OCI-LY3 (cell line): ENCODE results near the gene PRKCQ.

Experiments used
- H2AFZ ChIP-seq: fragments of 200-600, 300-600 bp; shearing (Covaris generic); 2 replicates; pipeline ENCODE4 v1.6.0; 2014; ENCODE audit warnings: antibody characterized with exemption, low read depth, low read length
- H3K27ac ChIP-seq: fragments of 200-600, 300-600 bp; sonication (generic); 2 replicates; pipeline ENCODE4 v1.5.1; 2014; ENCODE audit warnings: mild to moderate bottlenecking, low read length, moderate library complexity, mixed read lengths
- H3K27me3 ChIP-seq: fragments of 200-600, 300-600 bp; sonication (generic); 2 replicates; pipeline ENCODE4 v1.6.1; 2014; ENCODE audit warnings: low read depth, low read length, mixed read lengths
- H3K36me3 ChIP-seq: fragments of 200-600, 300-600 bp; sonication (generic); replicated peaks from 2 replicates; pipeline ENCODE3; 2014; ENCODE audit warnings: low read depth, low read length, mixed read lengths
- H3K4me1 ChIP-seq: fragments of 300-600, 200-600 bp; sonication (generic); 2 replicates; pipeline ENCODE4 v1.6.1; 2014; ENCODE audit warnings: low read length, mixed read lengths
- H3K4me2 ChIP-seq: fragments of 200-600, 300-600 bp; sonication (generic); 2 replicates; pipeline ENCODE4 v1.6.1; 2014; ENCODE audit warnings: low read length, mixed read lengths
- H3K4me3 ChIP-seq: fragments of 300-600, 200-600 bp; sonication (generic); 2 replicates; pipeline ENCODE4 v1.5.1; 2014; ENCODE audit warnings: antibody characterized with exemption, mild to moderate bottlenecking, low read length, moderate library complexity
- H3K79me2 ChIP-seq: fragments of 300-600, 200-600 bp; shearing (Covaris generic); 2 replicates; pipeline ENCODE4 v1.6.1; 2014; ENCODE audit warnings: mild to moderate bottlenecking, low read length, mixed read lengths
- H3K9ac ChIP-seq: fragments of 300-600, 200-600 bp; shearing (Covaris generic); 2 replicates; pipeline ENCODE4 v1.6.0; 2014; ENCODE audit warnings: mild to moderate bottlenecking, low read length, moderate library complexity
- H3K9me3 ChIP-seq: fragments of 200-600, 300-600 bp; shearing (Covaris generic); 2 replicates; pipeline ENCODE4 v1.6.1; 2014; ENCODE audit warnings: low read length, mixed read lengths; ENCODE audit not compliant: insufficient read depth
- H4K20me1 ChIP-seq: fragments of 200-600, 300-600 bp; sonication (generic); 2 replicates; pipeline ENCODE4 v1.6.1; 2016; ENCODE audit warnings: low read length, mixed read lengths; ENCODE audit not compliant: insufficient read depth
- CTCF ChIP-seq: fragments of 200-600, 300-600 bp; sonication (generic); IDR thresholded peaks from 2 replicates; pipeline ENCODE4 v1.5.1; 2014; ENCODE audit warnings: antibody characterized with exemption, low read length, low read depth
- EZH2phosphoT487 ChIP-seq: fragments of 200-600 bp; shearing (Covaris generic); IDR thresholded peaks from 2 replicates; pipeline ENCODE4 v1.6.1; 2018; ENCODE audit warnings: antibody characterized with exemption, mixed run types, low read depth

The PRKCQ gene

GRCh38 chr10:6591668-6592067, 11.6 kb upstream of the PRKCQ start:
- H3K27me3 ChIP-seq, result no peaks in the 10 kb centered on the region
- H3K36me3 ChIP-seq, result no peaks in the 10 kb centered on the region
- H3K79me2 ChIP-seq, result no peaks in the 10 kb centered on the region
- no peak for TF ChIP-seq EZH2phosphoT487
- no peak for TF ChIP-seq CTCF
- H3K4me1 ChIP-seq, result no peaks in the 10 kb centered on the region
- H2AFZ ChIP-seq, result no peak overlapping the region
- no peak overlapping the region for H3K4me3 ChIP-seq
- no peak overlapping the region for H3K4me2 ChIP-seq
- H3K9ac ChIP-seq, result no peak overlapping the region
- no peaks in the 10 kb centered on the region for H3K9me3 ChIP-seq
- H3K27ac ChIP-seq, result no peak overlapping the region
- no peaks in the 10 kb centered on the region for H4K20me1 ChIP-seq

GRCh38 chr10:6590100-6590499, 10.0 kb upstream of the PRKCQ start:
- Histone ChIP-seq H3K9me3 (no peaks in the 10 kb centered on the region), H3K27me3 (no peaks in the 10 kb centered on the region)

GRCh38 chr10:6589287-6590094, 9.4 kb upstream of the PRKCQ start:
- no peaks in the 10 kb centered on the region for H3K4me1 ChIP-seq
- no peaks in the 10 kb centered on the region for H3K9me3 ChIP-seq

More at GRCh38 chr10:6590100-6590499, 10.0 kb upstream of the PRKCQ start:
- TF ChIP-seq CTCF, result no peak
- TF ChIP-seq EZH2phosphoT487, result no peak
- H3K36me3 ChIP-seq, result no peaks in the 10 kb centered on the region
- no peak overlapping the region for H3K4me2 ChIP-seq
- H3K79me2 ChIP-seq, result no peaks in the 10 kb centered on the region
- H2AFZ ChIP-seq, result no peak overlapping the region
- H4K20me1 ChIP-seq, result no peaks in the 10 kb centered on the region
- no peak overlapping the region for H3K4me3 ChIP-seq
- no peak overlapping the region for H3K27ac ChIP-seq
- no peak overlapping the region for H3K9ac ChIP-seq
- H3K4me1 ChIP-seq, result no peaks in the 10 kb centered on the region

More at GRCh38 chr10:6589287-6590094, 9.4 kb upstream of the PRKCQ start:
- no peak overlapping the region for H2AFZ ChIP-seq
- H3K27ac ChIP-seq, result no peak overlapping the region
- H3K4me2 ChIP-seq, result no peak overlapping the region
- TF ChIP-seq CTCF (no peak), EZH2phosphoT487 (no peak)
- H3K79me2 ChIP-seq, result no peaks in the 10 kb centered on the region
- H3K9ac ChIP-seq, result no peak overlapping the region
- no peaks in the 10 kb centered on the region for H4K20me1 ChIP-seq
- H3K4me3 ChIP-seq, result no peak overlapping the region
- H3K36me3 ChIP-seq, result no peaks in the 10 kb centered on the region
- no peaks in the 10 kb centered on the region for H3K27me3 ChIP-seq
